GM12864 (cell line): ENCODE measurements around the gene CLSTN2.

Source experiments
- DNase-seq: peaks from one replicate; pipeline ENCODE4 v3.0.0-alpha.2; 2011; ENCODE audit warnings: low read depth
- H3K4me3 ChIP-seq: 2 replicates; pipeline ENCODE4 v1.5.1; 2011; ENCODE audit warnings: mild to moderate bottlenecking, low read depth, low read length, control low read depth
- CTCF ChIP-seq: IDR thresholded peaks from 2 replicates; pipeline ENCODE4 v1.5.1; 2011; ENCODE audit warnings: low read depth, mild to moderate bottlenecking, moderate library complexity, low read length, control low read depth, inconsistent platforms; ENCODE audit errors: missing control alignments

The CLSTN2 gene

GRCh38 chr3:140347151-140347550 lies 412.2 kb downstream of the CLSTN2 start:
- no peak for TF ChIP-seq CTCF
- DNase-seq: no peak
- H3K4me3 ChIP-seq: no peak overlapping the region

GRCh38 chr3:140349938-140350337 lies 415.0 kb downstream of the CLSTN2 start:
- no peak for DNase-seq
- H3K4me3 ChIP-seq: no peak overlapping the region
- no peak for TF ChIP-seq CTCF

GRCh38 chr3:140351466-140351865 lies 416.5 kb downstream of the CLSTN2 start:
- no peak for DNase-seq
- no peak for TF ChIP-seq CTCF
- H3K4me3 ChIP-seq: no peak overlapping the region

- no peak for DNase-seq
- TF ChIP-seq CTCF: no peak
- H3K4me3 ChIP-seq: no peak overlapping the region
Observed at GRCh38 chr3:140355481-140355880, 420.5 kb downstream of the CLSTN2 start.

- TF ChIP-seq CTCF: no peak
- no peak for DNase-seq
Observed at GRCh38 chr3:140358686-140359085, 423.7 kb downstream of the CLSTN2 start.

GRCh38 chr3:140359233-140359995 lies 424.4 kb downstream of the CLSTN2 start:
- no peak for TF ChIP-seq CTCF
- DNase-seq: no peak
- no peak overlapping the region for H3K4me3 ChIP-seq

More at GRCh38 chr3:140358686-140359085, 423.7 kb downstream of the CLSTN2 start:
- no peak overlapping the region for H3K4me3 ChIP-seq

- TF ChIP-seq CTCF: no peak
- no peak overlapping the region for H3K4me3 ChIP-seq
- no peak for DNase-seq
Observed at GRCh38 chr3:140360332-140360731, 425.3 kb downstream of the CLSTN2 start.
